Sigmoid colon (tissue), 7 donors: ENCODE data around the gene CSAD. TPM values are rescaled to one million over a fixed set of nuclear protein-coding genes. Genes with fewer than 3 reads are reported as not detected.

ENCODE experiments used
- DNase-seq: peaks from one replicate; pipeline ENCODE4 v3.0.0-alpha.2; 2019
- H3K27ac ChIP-seq, 4 donors: fragments of 200-600 bp; sonication (generic); one replicate each; pipeline ENCODE4 v1.5.1; 2016 to 2019; ENCODE audit warnings: mild to moderate bottlenecking in 1 of 4
- H3K27me3 ChIP-seq, 3 donors: fragments of 200-600 bp; sonication (generic); one replicate each; pipeline ENCODE4 v1.5.1; 2019; ENCODE audit warnings: mild to moderate bottlenecking in 1 of 3
- H3K36me3 ChIP-seq, 4 donors: fragments of 200-600 bp; sonication (generic); one replicate each; pipeline ENCODE4 v1.5.1; 2016 to 2019
- H3K4me1 ChIP-seq, 4 donors: fragments of 200-600 bp; sonication (generic); one replicate each; pipeline ENCODE4 v1.5.1; 2017 to 2019
- H3K4me3 ChIP-seq, 4 donors: fragments of 200-600 bp; sonication (generic); one replicate each; pipeline ENCODE4 v1.5.1; 2017 to 2019; ENCODE audit warnings: mild to moderate bottlenecking in 2 of 4, moderate library complexity in 1 of 4
- H3K9me3 ChIP-seq, 4 donors: fragments of 200-600 bp in 3 of 4; sonication (generic) in 3 of 4; one replicate each; pipeline versions ENCODE4 v1.5.1 to v1.6.1; 2013 to 2019
- EP300 ChIP-seq, 4 donors: sonication (generic); formaldehyde crosslinking; IDR thresholded peaks; one replicate each; pipeline ENCODE4 v1.6.1; 2017; ENCODE audit warnings: antibody characterized with exemption in 4 of 4
- POLR2A ChIP-seq, 2 donors: fragments of 450-650 bp; IDR thresholded peaks; one replicate each; pipeline ENCODE4 v1.6.1; 2016; ENCODE audit warnings: antibody characterized with exemption in 2 of 2, mild to moderate bottlenecking in 2 of 2, moderate library complexity in 2 of 2
- POLR2AphosphoS5 ChIP-seq, 4 donors: sonication (generic); formaldehyde crosslinking; IDR thresholded peaks; one replicate each; pipeline ENCODE4 v1.6.1; 2017; ENCODE audit warnings: antibody characterized with exemption in 4 of 4
- WGBS, 2 donors: extraction: QIAGEN DNeasy Blood & Tissue Kit; methylation state at CpG; one replicate each; pipeline ENCODE4 v1.1.7; 2013; 5-methylcytosine and 5-hydroxymethylcytosine counted together
- intact Hi-C: fragments of 100-400 bp; cut with DNase I; formaldehyde crosslinking; loops from one replicate; pipeline ENCODE4 v1.15.1; 2023
- polyA plus RNA-seq, 3 donors: library from polyadenylated mRNA; stranded (reverse); fragments of 200-250 nt; gene quantifications; one replicate each; pipeline ENCODE4 v1.2.3, GENCODE V29; 2013
- total RNA-seq, 4 donors: library from RNA; depleted of rRNA; stranded (reverse); fragments of >200 nt; gene quantifications; one replicate each; pipeline ENCODE4 v1.1.0, GENCODE V29; 2016
- TF ChIP-seq, protein P1 (sequence below), 4 experiments: fragments of 450-650 bp in 3 of 4; fragments of 200-600 bp in 1 of 4; IDR thresholded peaks; one replicate each; pipeline ENCODE4 v1.5.1; 2016 to 2019; ENCODE audit warnings: antibody characterized with exemption in 4 of 4, mild to moderate bottlenecking in 3 of 4, moderate library complexity in 2 of 4
- donor health status: healthy with polysubstance abuse.
- donor health status: Bipolar disorder and iron deficiency.
- donor health status: healthy.

The CSAD gene
- total and polyA plus RNA-seq, 7 donors = 1.2 to 51.0 (median 19.6) TPM

DNA sequence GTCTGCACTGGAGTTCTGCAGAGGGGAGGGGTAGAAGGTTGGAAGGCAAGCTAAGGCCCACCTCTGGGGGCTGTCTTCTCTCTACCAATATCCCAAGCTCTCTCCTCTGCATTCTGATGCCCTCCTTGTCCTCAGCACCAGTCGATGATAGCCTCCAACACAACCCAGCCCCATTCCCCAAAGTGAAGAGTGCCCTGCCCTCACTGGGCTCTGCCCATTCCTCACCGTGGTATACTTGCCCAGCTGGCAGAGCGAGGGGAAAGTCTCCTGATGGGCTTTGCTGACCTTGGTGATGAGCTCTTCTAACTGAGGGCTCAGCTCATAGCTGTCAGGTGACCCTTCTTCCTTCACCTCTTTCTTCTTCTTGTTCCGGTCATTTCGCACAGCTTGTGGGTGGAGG lies 33.5 kb upstream of the CSAD start:
- peaks cover 42 to 60% (median 47%) of the 10 kb centered on the region in 4 donors for H3K36me3 ChIP-seq
- H3K27me3 ChIP-seq = no peaks in the 10 kb centered on the region
- intact Hi-C loops = no loop called here
- TF ChIP-seq EP300 (IDR thresholded peaks at IDR 0.05) (no peak), POLR2AphosphoS5 (IDR thresholded peaks at IDR 0.05) (no peak), POLR2A (IDR thresholded peaks at IDR 0.05) (no peak)
- TF ChIP-seq, protein P1, sequence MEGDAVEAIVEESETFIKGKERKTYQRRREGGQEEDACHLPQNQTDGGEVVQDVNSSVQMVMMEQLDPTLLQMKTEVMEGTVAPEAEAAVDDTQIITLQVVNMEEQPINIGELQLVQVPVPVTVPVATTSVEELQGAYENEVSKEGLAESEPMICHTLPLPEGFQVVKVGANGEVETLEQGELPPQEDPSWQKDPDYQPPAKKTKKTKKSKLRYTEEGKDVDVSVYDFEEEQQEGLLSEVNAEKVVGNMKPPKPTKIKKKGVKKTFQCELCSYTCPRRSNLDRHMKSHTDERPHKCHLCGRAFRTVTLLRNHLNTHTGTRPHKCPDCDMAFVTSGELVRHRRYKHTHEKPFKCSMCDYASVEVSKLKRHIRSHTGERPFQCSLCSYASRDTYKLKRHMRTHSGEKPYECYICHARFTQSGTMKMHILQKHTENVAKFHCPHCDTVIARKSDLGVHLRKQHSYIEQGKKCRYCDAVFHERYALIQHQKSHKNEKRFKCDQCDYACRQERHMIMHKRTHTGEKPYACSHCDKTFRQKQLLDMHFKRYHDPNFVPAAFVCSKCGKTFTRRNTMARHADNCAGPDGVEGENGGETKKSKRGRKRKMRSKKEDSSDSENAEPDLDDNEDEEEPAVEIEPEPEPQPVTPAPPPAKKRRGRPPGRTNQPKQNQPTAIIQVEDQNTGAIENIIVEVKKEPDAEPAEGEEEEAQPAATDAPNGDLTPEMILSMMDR (IDR thresholded peaks at IDR 0.05) = no peak
- 88 to 90% methylated on average over 5 of the region's 5 CpGs for WGBS, 2 donors
- DNase-seq = no peak
- H3K27ac ChIP-seq = peak overlapping the region; percentile 1 to 40 (median 22)
- H3K4me1 ChIP-seq = peaks cover 0 to 54% (median 47%) of the 10 kb centered on the region in 4 donors
- H3K4me3 ChIP-seq = no peak overlapping the region
- H3K9me3 ChIP-seq = no peaks in the 10 kb centered on the region

- H3K9me3 ChIP-seq = no peaks in the 10 kb centered on the region
- H3K27ac ChIP-seq = peak overlapping the region in 2 of 4 donors; percentile 25 to 26
- H3K4me1 ChIP-seq = peaks cover 0 to 59% (median 51%) of the 10 kb centered on the region in 4 donors
- peaks cover 42 to 60% (median 47%) of the 10 kb centered on the region in 4 donors for H3K36me3 ChIP-seq
- intact Hi-C loops = loop anchor here (1.0 kb wide), 3 partner anchors 39 to 75 kb away; partner anchors contain the start of gene ESPL1
- peak in 2 of 4 donors; percentile 10 to 18 for TF ChIP-seq POLR2AphosphoS5 (IDR thresholded peaks at IDR 0.05)
- no peak for TF ChIP-seq POLR2A (IDR thresholded peaks at IDR 0.05)
- TF ChIP-seq EP300 (IDR thresholded peaks at IDR 0.05) = no peak
- TF ChIP-seq, protein P1 (IDR thresholded peaks at IDR 0.05) = peak; percentile 94 to 97 (median 97)
- no peaks in the 10 kb centered on the region for H3K27me3 ChIP-seq
- WGBS, 2 donors = 12 to 14% methylated on average over 14 of the region's 14 CpGs
- no peak overlapping the region for H3K4me3 ChIP-seq
- DNase-seq = peak; percentile 91
Observed at GRCh38 chr12:53213348-53213747, 32.6 kb upstream of the CSAD start.

DNA sequence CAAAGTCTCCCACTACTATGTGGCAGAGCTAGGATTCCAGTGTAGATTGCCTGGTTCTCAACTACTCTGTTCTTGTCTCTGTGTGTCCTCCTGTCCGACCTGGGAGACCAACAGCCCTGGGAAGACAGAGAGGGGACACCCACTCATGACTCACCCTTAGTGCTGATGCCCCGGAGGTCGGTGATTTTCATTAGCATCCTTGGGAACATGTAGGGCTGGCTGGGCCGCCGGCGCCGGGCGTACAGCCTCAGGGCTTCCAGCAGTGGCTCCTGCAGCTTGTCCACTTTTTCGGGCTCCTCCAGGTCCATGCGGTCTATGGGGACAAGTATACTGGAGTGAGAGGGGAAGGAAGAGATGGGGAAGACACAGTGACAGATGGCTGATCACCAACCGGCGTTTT lies 32.2 kb upstream of the CSAD start:
- no peak overlapping the region for H3K4me3 ChIP-seq
- no peaks in the 10 kb centered on the region for H3K27me3 ChIP-seq
- peaks cover 42 to 60% (median 47%) of the 10 kb centered on the region in 4 donors for H3K36me3 ChIP-seq
- peaks cover 0 to 59% (median 49%) of the 10 kb centered on the region in 4 donors for H3K4me1 ChIP-seq
- WGBS, 2 donors = 63% methylated on average over 12 of the region's 12 CpGs
- intact Hi-C loops = loop anchor here (1.0 kb wide), 3 partner anchors 39 to 75 kb away; partner anchors contain the start of gene ESPL1
- no peak for DNase-seq
- TF ChIP-seq POLR2A (IDR thresholded peaks at IDR 0.05) (no peak), POLR2AphosphoS5 (IDR thresholded peaks at IDR 0.05) (no peak)
- no peaks in the 10 kb centered on the region for H3K9me3 ChIP-seq
- peak overlapping the region in 2 of 4 donors; percentile 25 to 26 for H3K27ac ChIP-seq

GRCh38 chr12:53211476-53212381 lies 31.0 kb upstream of the CSAD start:
- WGBS, 2 donors = 87 to 88% methylated on average over 13 of the region's 13 CpGs
- H3K4me1 ChIP-seq = peaks cover 0 to 49% (median 37%) of the 10 kb centered on the region in 4 donors
- intact Hi-C loops = no loop called here

More at GRCh38 chr12:53211476-53212381, 31.0 kb upstream of the CSAD start:
- DNase-seq = no peak
- Histone ChIP-seq H3K36me3 (peaks cover 42 to 60% (median 47%) of the 10 kb centered on the region in 4 donors), H3K27ac (no peak overlapping the region), H3K27me3 (no peaks in the 10 kb centered on the region), H3K9me3 (no peaks in the 10 kb centered on the region), H3K4me3 (no peak overlapping the region)
- no peak for TF ChIP-seq EP300 (IDR thresholded peaks at IDR 0.05)
- TF ChIP-seq, protein P1 (IDR thresholded peaks at IDR 0.05) = no peak
- no peak for TF ChIP-seq POLR2A (IDR thresholded peaks at IDR 0.05)
- no peak for TF ChIP-seq POLR2AphosphoS5 (IDR thresholded peaks at IDR 0.05)
